ENCODE results near the gene KDM4C.

GRCh38 chr9:6855860-6856259, 98.1 kb downstream of the KDM4C start:
- TF ChIP-seq CTCF (IDR thresholded peaks at IDR 0.05; ENCODE audit: insufficient read depth, low read depth, low read length) (no peak), EZH2 (IDR thresholded peaks at IDR 0.05; ENCODE audit: insufficient read depth, low read length) (no peak)
